Measurements from ENCODE around the gene PCCA.

DNA sequence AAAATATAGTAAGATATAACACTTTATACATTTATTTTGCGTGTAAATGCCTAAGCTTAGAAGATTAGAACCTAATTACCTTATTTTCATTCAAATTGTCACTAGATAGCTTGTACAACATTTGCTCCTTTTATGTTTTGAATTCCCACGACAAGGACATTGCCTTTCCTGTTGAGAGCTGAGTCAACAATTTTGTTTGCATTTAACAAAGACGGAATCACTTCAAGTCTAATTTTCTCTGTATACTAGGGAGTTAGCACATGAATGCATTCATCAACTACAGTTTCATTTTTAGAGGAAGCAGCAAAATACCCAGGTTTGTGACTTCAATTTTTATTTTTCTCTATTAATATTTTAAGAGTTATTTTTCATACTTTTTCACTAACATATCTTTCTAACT lies 48.7 kb upstream of the PCCA start:
- TF ChIP-seq GATA2 (CRISPR knock-in tag; IDR thresholded peaks at IDR 0.05), result no peak
- TF ChIP-seq POLR2AphosphoS5 (IDR thresholded peaks at IDR 0.05; ENCODE audit: low read depth, low read length), result no peak
